ENCODE measurements around the gene ARHGEF4.

GRCh38 chr2:130870779-130871178 lies 34.1 kb downstream of the ARHGEF4 start:
- TF ChIP-seq CTCF (conservative IDR thresholded peaks at IDR 0.05) (no peak), EZH2 (IDR thresholded peaks at IDR 0.05; ENCODE audit: low read depth) (no peak)
